ENCODE measurements around the gene TREML4. TPM values are rescaled to one million over a fixed set of nuclear protein-coding genes. Genes with fewer than 3 reads are reported as not detected.

The TREML4 gene
- total and polyA plus RNA-seq, 10 of the 15 experiments (the other 5 are each of a cell fraction or from before 2014, with no cell fraction given) = not detected

DNA sequence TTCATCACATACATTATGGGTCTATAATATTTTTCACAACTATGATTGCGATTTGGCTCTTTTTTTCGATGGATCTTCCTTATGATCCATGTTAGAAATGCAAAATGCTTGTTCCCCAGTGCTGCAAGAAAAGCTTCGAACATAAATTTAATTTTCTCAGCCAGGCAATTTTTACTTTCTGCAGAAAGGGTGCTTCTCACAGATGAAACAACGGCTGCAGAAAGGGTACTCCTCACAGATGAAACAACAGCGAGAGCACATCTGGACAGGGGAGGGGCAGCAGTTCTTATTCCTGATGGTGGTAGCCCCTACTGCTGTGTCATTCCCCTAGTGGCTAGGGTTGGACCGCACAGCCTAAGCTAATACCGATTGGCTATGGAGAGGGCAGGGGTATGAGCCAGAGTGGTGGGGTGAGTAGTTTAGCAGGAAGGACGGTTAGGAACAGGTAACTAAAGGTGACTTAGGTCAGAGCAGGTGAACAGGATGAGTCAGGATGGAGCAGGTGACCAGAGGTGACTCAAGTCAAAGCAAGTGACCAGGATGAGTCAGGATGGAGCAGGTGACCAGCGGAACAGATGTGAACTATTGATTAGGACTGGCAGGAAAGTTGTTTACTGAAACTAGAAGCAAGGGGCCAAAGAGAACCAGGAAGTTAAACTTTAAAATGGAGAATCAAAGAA lies 13.4 kb upstream of the TREML4 start:
- DNase-seq (ENCODE audit: low read depth, low spot score) (no peak), FAIRE-seq (no peak), ATAC-seq (no peak)
- Histone ChIP-seq H2AFZ (ENCODE audit: control insufficient read depth, low read depth, low read length) (no peak overlapping the region), H3K4me3 (no peak overlapping the region), H3K9ac (ENCODE audit: control insufficient read depth, insufficient read depth, low read length) (no peak overlapping the region), H3K79me2 (ENCODE audit: control insufficient read depth, insufficient read depth, low read length) (no peaks in the 10 kb centered on the region), H4K20me1 (ENCODE audit: control insufficient read depth, insufficient read depth) (no peaks in the 10 kb centered on the region), H3K27ac (ENCODE audit: control insufficient read depth, insufficient read depth) (no peak overlapping the region), H3K27me3 (replicated peaks in 1 of 2; ENCODE audit: control insufficient read depth in 2 of 2, insufficient read depth in 2 of 2, low read length in 1 of 2) (no peaks in the 10 kb centered on the region), H3K9me3 (replicated peaks; ENCODE audit: control insufficient read depth, insufficient read depth, low read length) (peaks cover 5% of the 10 kb centered on the region; the same call in 2 of the 3 replicates), H3K36me3 (ENCODE audit: control insufficient read depth in 2 of 2, insufficient read depth in 2 of 2, low read length in 1 of 2) (no peaks in the 10 kb centered on the region), H3K4me1 (ENCODE audit: control insufficient read depth, insufficient read depth, low read length) (no peaks in the 10 kb centered on the region; the same call in 1 of the 2 replicates), H3K4me2 (ENCODE audit: control insufficient read depth, insufficient read depth) (no peak overlapping the region)
- RAD21 ChIA-PET (ENCODE audit: unreplicated experiment) = no interaction called here
- WGBS (ENCODE audit: insufficient coverage, insufficient replicate concordance, low lambda C conversion rate, missing lambda C conversion rate) = 34% methylated on average over 9 of the region's 9 CpGs
- TF ChIP-seq, protein P1, sequence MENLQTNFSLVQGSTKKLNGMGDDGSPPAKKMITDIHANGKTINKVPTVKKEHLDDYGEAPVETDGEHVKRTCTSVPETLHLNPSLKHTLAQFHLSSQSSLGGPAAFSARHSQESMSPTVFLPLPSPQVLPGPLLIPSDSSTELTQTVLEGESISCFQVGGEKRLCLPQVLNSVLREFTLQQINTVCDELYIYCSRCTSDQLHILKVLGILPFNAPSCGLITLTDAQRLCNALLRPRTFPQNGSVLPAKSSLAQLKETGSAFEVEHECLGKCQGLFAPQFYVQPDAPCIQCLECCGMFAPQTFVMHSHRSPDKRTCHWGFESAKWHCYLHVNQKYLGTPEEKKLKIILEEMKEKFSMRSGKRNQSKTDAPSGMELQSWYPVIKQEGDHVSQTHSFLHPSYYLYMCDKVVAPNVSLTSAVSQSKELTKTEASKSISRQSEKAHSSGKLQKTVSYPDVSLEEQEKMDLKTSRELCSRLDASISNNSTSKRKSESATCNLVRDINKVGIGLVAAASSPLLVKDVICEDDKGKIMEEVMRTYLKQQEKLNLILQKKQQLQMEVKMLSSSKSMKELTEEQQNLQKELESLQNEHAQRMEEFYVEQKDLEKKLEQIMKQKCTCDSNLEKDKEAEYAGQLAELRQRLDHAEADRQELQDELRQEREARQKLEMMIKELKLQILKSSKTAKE (IDR thresholded peaks at IDR 0.05; ENCODE audit: low read depth, poor library complexity, severe bottlenecking) = no peak
- TF ChIP-seq, protein P2, sequence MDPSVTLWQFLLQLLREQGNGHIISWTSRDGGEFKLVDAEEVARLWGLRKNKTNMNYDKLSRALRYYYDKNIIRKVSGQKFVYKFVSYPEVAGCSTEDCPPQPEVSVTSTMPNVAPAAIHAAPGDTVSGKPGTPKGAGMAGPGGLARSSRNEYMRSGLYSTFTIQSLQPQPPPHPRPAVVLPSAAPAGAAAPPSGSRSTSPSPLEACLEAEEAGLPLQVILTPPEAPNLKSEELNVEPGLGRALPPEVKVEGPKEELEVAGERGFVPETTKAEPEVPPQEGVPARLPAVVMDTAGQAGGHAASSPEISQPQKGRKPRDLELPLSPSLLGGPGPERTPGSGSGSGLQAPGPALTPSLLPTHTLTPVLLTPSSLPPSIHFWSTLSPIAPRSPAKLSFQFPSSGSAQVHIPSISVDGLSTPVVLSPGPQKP (IDR thresholded peaks at IDR 0.05; ENCODE audit: low read depth, low read length) = no peak
- BruUV-seq (replicated peaks) = no TSS peak
- CTCF ChIA-PET = no interaction called here
- in situ Hi-C loops (cut with MboI) (no loop called here), intact Hi-C loops (cut with micrococcal nuclease; ENCODE audit: unreplicated experiment) (no loop called here)
- POLR2A ChIA-PET = no interaction called here
- SMC1A ChIA-PET (ENCODE audit: uncharacterized antibody, unreplicated experiment) = no interaction called here

DNA sequence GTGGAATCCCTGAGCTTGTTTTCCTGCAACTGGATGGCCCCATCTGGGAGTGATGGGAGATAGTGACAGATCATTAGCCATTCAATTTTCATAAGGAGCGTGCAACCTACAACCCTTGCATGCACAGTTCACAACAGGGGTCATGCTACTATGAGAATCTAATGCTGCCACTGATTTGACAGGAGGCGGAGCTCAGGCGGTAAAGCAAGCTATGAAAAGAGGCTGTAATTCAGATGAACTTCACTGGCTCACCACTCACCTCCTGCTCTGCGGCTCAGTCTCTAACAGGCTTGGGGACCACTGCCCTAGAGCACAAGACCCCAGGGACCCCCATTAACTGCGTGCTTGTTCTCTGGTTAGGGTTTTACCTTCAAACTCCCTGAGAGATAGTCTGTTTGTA lies 12.4 kb upstream of the TREML4 start:
- no peak for FAIRE-seq
- H3K79me2 ChIP-seq (ENCODE audit: control insufficient read depth, insufficient read depth, low read length) = no peaks in the 10 kb centered on the region
- TF ChIP-seq, protein P3, sequence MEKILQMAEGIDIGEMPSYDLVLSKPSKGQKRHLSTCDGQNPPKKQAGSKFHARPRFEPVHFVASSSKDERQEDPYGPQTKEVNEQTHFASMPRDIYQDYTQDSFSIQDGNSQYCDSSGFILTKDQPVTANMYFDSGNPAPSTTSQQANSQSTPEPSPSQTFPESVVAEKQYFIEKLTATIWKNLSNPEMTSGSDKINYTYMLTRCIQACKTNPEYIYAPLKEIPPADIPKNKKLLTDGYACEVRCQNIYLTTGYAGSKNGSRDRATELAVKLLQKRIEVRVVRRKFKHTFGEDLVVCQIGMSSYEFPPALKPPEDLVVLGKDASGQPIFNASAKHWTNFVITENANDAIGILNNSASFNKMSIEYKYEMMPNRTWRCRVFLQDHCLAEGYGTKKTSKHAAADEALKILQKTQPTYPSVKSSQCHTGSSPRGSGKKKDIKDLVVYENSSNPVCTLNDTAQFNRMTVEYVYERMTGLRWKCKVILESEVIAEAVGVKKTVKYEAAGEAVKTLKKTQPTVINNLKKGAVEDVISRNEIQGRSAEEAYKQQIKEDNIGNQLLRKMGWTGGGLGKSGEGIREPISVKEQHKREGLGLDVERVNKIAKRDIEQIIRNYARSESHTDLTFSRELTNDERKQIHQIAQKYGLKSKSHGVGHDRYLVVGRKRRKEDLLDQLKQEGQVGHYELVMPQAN (conservative IDR thresholded peaks at IDR 0.05) = no peak
- TF ChIP-seq PML (IDR thresholded peaks at IDR 0.05; ENCODE audit: low read length) (no peak), DPF2 (IDR thresholded peaks at IDR 0.05) (no peak), HCFC1 (IDR thresholded peaks at IDR 0.05; ENCODE audit: low read length) (no peak), BCL11A (IDR thresholded peaks at IDR 0.05; ENCODE audit: low read depth, low read length) (no peak), MYB (IDR thresholded peaks at IDR 0.05; ENCODE audit: borderline replicate concordance, low read depth, low read length) (no peak)
- TF ChIP-seq, protein P2 (IDR thresholded peaks at IDR 0.05; ENCODE audit: low read depth, low read length) = no peak

More for the DNA sequence above, 12.4 kb upstream of the TREML4 start:
- POLR2A ChIA-PET = no interaction called here
- 60% methylated on average over 5 of the region's 5 CpGs for WGBS (ENCODE audit: insufficient coverage, insufficient replicate concordance, low lambda C conversion rate, missing lambda C conversion rate)
- no TSS peak for BruUV-seq (replicated peaks)
- Histone ChIP-seq H3K4me3 (no peak overlapping the region), H3K9me3 (replicated peaks; ENCODE audit: control insufficient read depth, insufficient read depth, low read length) (peaks cover 7% of the 10 kb centered on the region; the same call in 2 of the 3 replicates), H3K36me3 (ENCODE audit: control insufficient read depth in 2 of 2, insufficient read depth in 2 of 2, low read length in 1 of 2) (no peaks in the 10 kb centered on the region), H3K27me3 (replicated peaks in 1 of 2; ENCODE audit: control insufficient read depth in 2 of 2, insufficient read depth in 2 of 2, low read length in 1 of 2) (no peaks in the 10 kb centered on the region), H4K20me1 (ENCODE audit: control insufficient read depth, insufficient read depth) (no peaks in the 10 kb centered on the region), H2AFZ (ENCODE audit: control insufficient read depth, low read depth, low read length) (no peak overlapping the region), H3K9ac (ENCODE audit: control insufficient read depth, insufficient read depth, low read length) (no peak overlapping the region), H3K4me1 (ENCODE audit: control insufficient read depth, insufficient read depth, low read length) (no peaks in the 10 kb centered on the region), H3K27ac (ENCODE audit: control insufficient read depth, insufficient read depth) (no peak overlapping the region), H3K4me2 (ENCODE audit: control insufficient read depth, insufficient read depth) (no peak overlapping the region)
- no peak for DNase-seq (ENCODE audit: low read depth, low spot score)
- CTCF ChIA-PET = interaction anchor here (1.9 kb wide), 1 partner anchor 33 kb away, joined by 5 read pairs; no protein-coding TSS in a partner anchor
- no peak for ATAC-seq
- intact Hi-C loops (cut with micrococcal nuclease; ENCODE audit: unreplicated experiment) = no loop called here
- SMC1A ChIA-PET (ENCODE audit: uncharacterized antibody, unreplicated experiment) = no interaction called here
- in situ Hi-C loops (cut with MboI) = no loop called here
- RAD21 ChIA-PET (ENCODE audit: unreplicated experiment) = no interaction called here
